ENCODE data around the gene TMEM156. TPM values are rescaled to one million over a fixed set of nuclear protein-coding genes. Genes with fewer than 3 reads are reported as not detected.

The TMEM156 gene
- total RNA-seq, 1 experiment from 2014 or later, result 14.1 TPM

DNA sequence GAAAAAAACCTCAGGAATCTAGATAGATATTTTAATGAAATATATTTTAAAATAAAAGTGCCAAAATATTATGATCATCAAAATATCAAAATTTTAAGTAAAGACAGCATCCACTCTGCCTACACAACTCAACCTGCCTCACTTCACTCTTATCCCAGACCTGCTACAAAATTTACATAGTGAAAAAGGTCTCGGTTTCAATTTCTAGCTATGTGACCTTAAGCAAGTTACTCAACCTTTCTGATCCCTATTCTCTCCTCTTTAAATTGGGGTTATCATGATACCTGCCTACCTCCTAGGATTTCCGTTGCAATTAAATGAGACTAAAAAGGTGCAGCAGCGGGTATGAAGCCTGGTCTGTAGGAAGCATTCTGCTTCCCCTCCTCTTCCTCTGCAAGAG lies 91.7 kb downstream of the TMEM156 start:
- Mint-ChIP-seq H3K36me3 (ENCODE audit: insufficient read depth, unreplicated experiment) (no peaks in the 10 kb centered on the region), H3K9me3 (ENCODE audit: low read depth, unreplicated experiment) (no peaks in the 10 kb centered on the region), H3K4me3 (ENCODE audit: low read depth, unreplicated experiment) (no peak overlapping the region), H3K27me3 (ENCODE audit: unreplicated experiment) (no peaks in the 10 kb centered on the region), H3K27ac (ENCODE audit: unreplicated experiment) (no peak overlapping the region), H3K4me1 (ENCODE audit: low read depth, unreplicated experiment) (no peaks in the 10 kb centered on the region)
- intact Hi-C loops (cut with micrococcal nuclease; ENCODE audit: unreplicated experiment), result no loop called here
- DNase-seq, result no peak
- CTCF ChIA-PET, result no interaction called here
- TF ChIP-seq, protein P1, sequence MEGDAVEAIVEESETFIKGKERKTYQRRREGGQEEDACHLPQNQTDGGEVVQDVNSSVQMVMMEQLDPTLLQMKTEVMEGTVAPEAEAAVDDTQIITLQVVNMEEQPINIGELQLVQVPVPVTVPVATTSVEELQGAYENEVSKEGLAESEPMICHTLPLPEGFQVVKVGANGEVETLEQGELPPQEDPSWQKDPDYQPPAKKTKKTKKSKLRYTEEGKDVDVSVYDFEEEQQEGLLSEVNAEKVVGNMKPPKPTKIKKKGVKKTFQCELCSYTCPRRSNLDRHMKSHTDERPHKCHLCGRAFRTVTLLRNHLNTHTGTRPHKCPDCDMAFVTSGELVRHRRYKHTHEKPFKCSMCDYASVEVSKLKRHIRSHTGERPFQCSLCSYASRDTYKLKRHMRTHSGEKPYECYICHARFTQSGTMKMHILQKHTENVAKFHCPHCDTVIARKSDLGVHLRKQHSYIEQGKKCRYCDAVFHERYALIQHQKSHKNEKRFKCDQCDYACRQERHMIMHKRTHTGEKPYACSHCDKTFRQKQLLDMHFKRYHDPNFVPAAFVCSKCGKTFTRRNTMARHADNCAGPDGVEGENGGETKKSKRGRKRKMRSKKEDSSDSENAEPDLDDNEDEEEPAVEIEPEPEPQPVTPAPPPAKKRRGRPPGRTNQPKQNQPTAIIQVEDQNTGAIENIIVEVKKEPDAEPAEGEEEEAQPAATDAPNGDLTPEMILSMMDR (IDR thresholded peaks at IDR 0.05; ENCODE audit: unreplicated experiment), result no peak
- BruUV-seq (replicated peaks), result no TSS peak

DNA sequence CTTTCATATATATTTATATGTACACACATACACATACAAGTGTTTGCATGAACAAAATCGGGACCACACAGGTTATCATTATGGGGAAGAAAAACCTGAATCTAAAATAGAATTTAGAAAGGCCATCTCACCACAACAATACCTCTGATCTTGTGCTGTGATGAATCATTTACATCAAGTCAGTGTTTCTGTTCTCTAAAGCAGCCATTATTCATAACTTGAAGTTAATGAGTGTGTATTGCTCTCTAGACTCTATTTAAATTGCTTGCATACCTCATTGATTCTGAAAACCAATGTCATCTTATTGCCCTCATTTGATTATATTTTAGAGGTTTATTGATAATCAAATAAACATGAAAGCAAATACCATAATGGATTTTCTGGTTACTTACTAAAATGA lies 93.0 kb downstream of the TMEM156 start:
- H3K9me3 Mint-ChIP-seq (ENCODE audit: low read depth, unreplicated experiment), result no peaks in the 10 kb centered on the region
- no peak overlapping the region for H3K27ac Mint-ChIP-seq (ENCODE audit: unreplicated experiment)
- no peaks in the 10 kb centered on the region for H3K36me3 Mint-ChIP-seq (ENCODE audit: insufficient read depth, unreplicated experiment)
- no peaks in the 10 kb centered on the region for H3K27me3 Mint-ChIP-seq (ENCODE audit: unreplicated experiment)
- no peak overlapping the region for H3K4me3 Mint-ChIP-seq (ENCODE audit: low read depth, unreplicated experiment)
- BruUV-seq (replicated peaks), result no TSS peak
- intact Hi-C loops (cut with micrococcal nuclease; ENCODE audit: unreplicated experiment), result no loop called here
- TF ChIP-seq, protein P1 (IDR thresholded peaks at IDR 0.05; ENCODE audit: unreplicated experiment), result no peak
- DNase-seq, result no peak
- CTCF ChIA-PET, result no interaction called here
- no peaks in the 10 kb centered on the region for H3K4me1 Mint-ChIP-seq (ENCODE audit: low read depth, unreplicated experiment)

DNA sequence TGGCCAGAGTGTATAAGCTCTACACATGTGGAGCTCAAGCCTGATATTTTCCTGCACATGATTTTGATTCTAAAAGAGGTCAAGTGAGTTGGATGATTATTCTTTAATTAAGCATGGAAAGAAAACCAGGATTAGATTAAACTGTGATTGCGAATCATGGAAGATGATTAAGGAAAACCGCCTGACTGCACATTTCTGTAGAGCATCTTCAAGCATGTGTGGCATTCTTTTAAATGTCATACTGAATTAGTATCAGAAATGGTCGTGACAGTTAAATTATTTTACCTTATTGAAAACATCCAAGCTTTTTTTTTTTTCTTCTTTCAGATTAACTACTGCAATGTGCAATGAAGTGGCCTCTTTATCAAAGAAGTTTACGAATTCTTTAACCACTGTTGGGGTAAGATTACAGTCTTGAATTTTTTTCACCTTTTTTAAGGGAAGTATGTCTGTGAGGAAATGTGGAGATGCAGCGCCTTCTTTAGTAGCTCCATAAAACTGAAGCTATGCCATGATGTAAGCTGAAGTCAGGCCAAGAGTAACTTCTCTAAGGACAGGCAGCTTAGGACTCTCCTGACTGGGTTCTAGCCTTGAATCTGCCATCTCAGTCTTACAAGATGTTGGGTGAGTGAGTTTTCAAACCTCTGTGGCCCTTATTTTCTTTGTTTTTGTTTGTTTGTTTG lies 96.7 kb downstream of the TMEM156 start:
- no peak overlapping the region for H3K4me3 Mint-ChIP-seq (ENCODE audit: low read depth, unreplicated experiment)
- TF ChIP-seq, protein P1 (IDR thresholded peaks at IDR 0.05; ENCODE audit: unreplicated experiment), result no peak
- CTCF ChIA-PET, result no interaction called here
- no peaks in the 10 kb centered on the region for H3K4me1 Mint-ChIP-seq (ENCODE audit: low read depth, unreplicated experiment)
- no TSS peak for BruUV-seq (replicated peaks)
- H3K9me3 Mint-ChIP-seq (ENCODE audit: low read depth, unreplicated experiment), result no peaks in the 10 kb centered on the region
- no peak overlapping the region for H3K27ac Mint-ChIP-seq (ENCODE audit: unreplicated experiment)
- H3K36me3 Mint-ChIP-seq (ENCODE audit: insufficient read depth, unreplicated experiment), result peaks cover 12% of the 10 kb centered on the region
- H3K27me3 Mint-ChIP-seq (ENCODE audit: unreplicated experiment), result no peaks in the 10 kb centered on the region
- no peak for DNase-seq
- intact Hi-C loops (cut with micrococcal nuclease; ENCODE audit: unreplicated experiment), result no loop called here

DNA sequence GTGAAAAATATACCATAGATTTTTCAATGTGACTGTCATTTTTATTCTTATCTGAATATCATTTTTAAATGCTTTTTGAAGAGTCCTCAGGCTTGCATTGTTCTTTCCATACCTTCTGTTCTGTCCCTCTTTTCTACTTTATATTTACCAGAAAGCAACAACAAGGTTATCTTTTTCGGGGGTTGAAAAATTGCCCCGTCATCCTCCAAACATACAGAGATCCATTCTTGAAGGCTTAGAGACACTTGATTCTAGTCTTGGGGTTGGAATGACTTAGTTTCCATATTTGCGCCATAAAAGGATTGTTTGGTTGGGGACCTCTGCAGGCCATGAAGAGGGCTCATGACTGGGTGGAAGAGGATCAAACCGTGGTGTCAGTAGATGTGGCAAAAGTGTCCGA lies 101.1 kb downstream of the TMEM156 start:
- Mint-ChIP-seq H3K4me1 (ENCODE audit: low read depth, unreplicated experiment) (no peaks in the 10 kb centered on the region), H3K36me3 (ENCODE audit: insufficient read depth, unreplicated experiment) (peaks cover 17% of the 10 kb centered on the region), H3K4me3 (ENCODE audit: low read depth, unreplicated experiment) (no peak overlapping the region), H3K27me3 (ENCODE audit: unreplicated experiment) (no peaks in the 10 kb centered on the region), H3K27ac (ENCODE audit: unreplicated experiment) (no peak overlapping the region), H3K9me3 (ENCODE audit: low read depth, unreplicated experiment) (no peaks in the 10 kb centered on the region)
- TF ChIP-seq, protein P1 (IDR thresholded peaks at IDR 0.05; ENCODE audit: unreplicated experiment), result no peak
- no peak for DNase-seq
- CTCF ChIA-PET, result no interaction called here
- intact Hi-C loops (cut with micrococcal nuclease; ENCODE audit: unreplicated experiment), result no loop called here
- no TSS peak for BruUV-seq (replicated peaks)
